Activated CD4-positive, CD25-positive, alpha-beta regulatory T cell (primary cell): ENCODE data around the gene LRRC8C.
"Not testable (repeated sequence)": the region's sequence is repeated elsewhere in the genome, so short reads cannot be mapped to it uniquely, and the experiment has no call there.

ENCODE experiments used
- DNase-seq, 4 experiments: peaks; one replicate each; lab custom pipeline; 2025; lab: John Stamatoyannopoulos, UW

The LRRC8C gene

GRCh38 chr1:89632657-89633247 lies at the start of gene LRRC8C:
TSS of gene LRRC8C (plus strand) at chr1:89633120. CDS start at chr1:89686474, 53,354 bp downstream.
- peak; percentile 73 to 89 (median 79) for DNase-seq

- DNase-seq = no peak
Observed at GRCh38 chr1:89584211-89584610, 48.7 kb upstream of the LRRC8C start.

GRCh38 chr1:89584781-89585180 lies 48.1 kb upstream of the LRRC8C start:
- DNase-seq = no peak

- no peak for DNase-seq
Observed at GRCh38 chr1:89587729-89588161, 45.2 kb upstream of the LRRC8C start.

- DNase-seq = no peak
Observed at GRCh38 chr1:89588480-89588879, 44.4 kb upstream of the LRRC8C start.

GRCh38 chr1:89589515-89589914 lies 43.4 kb upstream of the LRRC8C start:
- no peak for DNase-seq

GRCh38 chr1:89590341-89591080 lies 42.4 kb upstream of the LRRC8C start:
- DNase-seq = no peak

GRCh38 chr1:89592861-89593302 lies 40.0 kb upstream of the LRRC8C start:
- DNase-seq = not testable (repeated sequence)

- DNase-seq = no peak
Observed at GRCh38 chr1:89594096-89594740, 38.7 kb upstream of the LRRC8C start.

- DNase-seq = no peak
Observed at GRCh38 chr1:89596698-89597097, 36.2 kb upstream of the LRRC8C start.

- DNase-seq = no peak
Observed at GRCh38 chr1:89598450-89599331, 34.2 kb upstream of the LRRC8C start.

GRCh38 chr1:89599332-89599630 lies 33.6 kb upstream of the LRRC8C start:
- no peak for DNase-seq

- DNase-seq = no peak
Observed at GRCh38 chr1:89600451-89601224, 32.3 kb upstream of the LRRC8C start.

- no peak for DNase-seq
Observed at GRCh38 chr1:89602871-89603404, 30.0 kb upstream of the LRRC8C start.

GRCh38 chr1:89603651-89604413 lies 29.1 kb upstream of the LRRC8C start:
- DNase-seq = no peak

GRCh38 chr1:89604414-89604735 lies 28.5 kb upstream of the LRRC8C start:
- no peak for DNase-seq

GRCh38 chr1:89605692-89606091 lies 27.2 kb upstream of the LRRC8C start:
- DNase-seq = no peak

- DNase-seq = no peak
Observed at GRCh38 chr1:89606227-89606980, 26.5 kb upstream of the LRRC8C start.

- DNase-seq = peak in 2 of 4 experiments; percentile 8 to 9
Observed at GRCh38 chr1:89607156-89607555, 25.8 kb upstream of the LRRC8C start.
